HG03565 (cell line): Measurements from ENCODE around the gene RELCH.

Source experiments
- ATAC-seq: cut with Tn5 transposase; IDR thresholded peaks from one replicate; pipeline ENCODE4 v1.9.1; 2021; ENCODE audit warnings: mild to moderate bottlenecking, moderate library complexity; ENCODE audit not compliant: unreplicated experiment

The RELCH gene

DNA sequence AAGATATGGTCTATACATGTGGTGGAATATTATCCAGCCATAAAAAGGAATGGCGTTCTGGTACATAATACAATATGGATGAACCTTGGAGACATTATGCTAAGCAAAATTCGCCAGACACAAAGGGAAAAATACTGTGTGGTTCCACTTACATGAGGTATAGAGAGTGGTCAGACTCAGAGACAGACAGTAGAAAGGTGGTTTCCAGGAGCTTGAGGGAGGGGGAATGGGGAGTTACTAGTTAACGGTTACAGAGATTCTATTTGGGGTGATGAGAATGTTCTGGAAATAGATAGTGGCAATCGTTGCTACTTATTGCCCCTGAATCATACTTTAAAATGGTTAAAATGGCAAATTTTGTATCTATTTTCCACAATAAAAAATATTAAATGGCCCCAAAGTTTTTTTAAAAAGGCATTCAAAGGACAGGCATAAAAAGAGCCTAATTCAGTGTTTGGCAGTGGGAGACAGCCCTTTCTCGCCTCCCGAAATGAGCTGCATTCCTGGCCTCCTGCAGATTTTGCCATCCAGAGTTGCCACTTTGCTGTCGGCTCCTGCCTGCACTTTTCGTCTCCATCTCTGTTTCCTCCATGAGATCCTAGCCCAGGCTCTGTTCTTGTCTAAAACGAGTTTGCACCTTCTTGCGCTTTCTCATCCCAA is 151.5 kb downstream of the RELCH start:
- ATAC-seq = no peak

DNA sequence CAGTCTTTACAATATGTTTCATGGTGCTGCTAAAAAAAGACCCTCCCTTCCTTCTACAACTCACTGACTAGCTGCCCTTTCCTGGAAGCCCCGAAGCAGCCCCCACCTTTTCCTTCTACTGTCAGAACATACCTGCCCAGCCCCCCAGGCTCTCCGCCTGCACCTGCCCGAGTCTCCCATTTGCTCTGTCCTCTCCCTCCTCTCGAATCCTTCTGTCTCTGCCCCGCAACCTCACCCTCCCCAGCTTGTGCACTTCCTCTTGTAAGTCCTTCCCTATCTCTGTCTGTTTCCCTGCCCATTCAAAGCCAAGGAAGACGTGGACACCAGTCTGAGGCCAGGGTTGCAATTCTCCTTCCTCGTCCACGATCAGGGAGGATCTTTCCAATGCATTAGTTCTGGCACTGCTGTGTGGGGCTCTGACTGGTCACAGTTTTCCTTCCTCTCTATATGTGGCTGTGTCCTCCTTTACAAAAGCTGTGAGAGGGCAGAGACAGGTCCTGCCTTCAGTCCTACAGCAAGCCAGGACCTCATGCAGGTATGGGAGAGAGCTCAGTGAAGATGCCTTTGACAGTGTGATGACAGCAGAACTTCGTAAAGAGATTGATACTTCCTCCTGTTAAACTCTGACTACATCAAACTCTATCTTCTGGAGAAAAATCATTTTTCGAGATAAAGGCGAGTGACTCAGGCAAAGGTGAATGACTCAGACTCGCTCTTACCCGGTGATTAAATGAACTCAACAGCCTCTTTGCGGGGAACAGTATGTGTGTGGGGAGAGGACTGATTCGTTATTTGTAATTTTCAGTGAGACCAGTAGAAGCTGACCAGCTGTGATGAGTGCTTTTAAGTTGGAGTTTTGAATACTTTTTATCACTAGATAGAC is 152.3 kb downstream of the RELCH start:
- ATAC-seq = no peak

DNA sequence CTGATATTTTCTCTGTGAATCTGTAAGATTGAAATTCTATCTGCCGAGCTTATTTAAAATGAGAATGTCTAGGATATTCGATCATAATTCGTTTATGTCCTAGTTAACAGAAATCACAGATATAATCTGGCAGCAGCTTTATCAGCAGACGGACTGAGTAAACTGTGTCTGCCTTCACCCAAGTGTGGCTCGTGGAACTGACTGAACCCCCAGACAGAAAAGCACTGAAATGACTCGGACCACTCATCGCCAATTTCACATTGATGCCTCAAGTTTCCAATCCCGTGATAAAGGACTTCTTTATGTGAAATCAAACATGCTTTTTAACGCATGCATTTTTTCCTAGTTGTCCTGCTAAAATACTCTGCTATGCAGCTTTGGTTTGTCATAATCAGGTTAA is 153.9 kb downstream of the RELCH start:
- ATAC-seq = no peak

DNA sequence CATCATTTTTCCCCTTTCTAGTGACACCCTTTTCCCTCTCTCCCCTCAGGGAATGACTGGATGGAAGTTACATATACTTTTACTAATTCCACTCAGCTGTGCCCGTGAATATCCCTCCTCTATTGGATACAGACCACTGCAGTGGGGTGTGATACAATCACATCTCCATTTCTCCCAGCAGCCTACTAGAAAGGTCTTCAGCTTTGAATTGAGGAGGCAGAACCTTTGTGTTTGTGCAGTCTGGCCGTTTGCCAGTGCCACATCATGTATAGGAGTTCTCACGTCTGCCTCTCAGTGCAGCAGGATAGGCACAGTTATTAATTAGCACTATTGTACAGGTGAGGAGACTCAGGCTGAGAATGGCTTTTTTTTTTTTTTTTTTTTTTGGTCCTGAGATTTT is 154.4 kb downstream of the RELCH start:
- ATAC-seq = no peak

DNA sequence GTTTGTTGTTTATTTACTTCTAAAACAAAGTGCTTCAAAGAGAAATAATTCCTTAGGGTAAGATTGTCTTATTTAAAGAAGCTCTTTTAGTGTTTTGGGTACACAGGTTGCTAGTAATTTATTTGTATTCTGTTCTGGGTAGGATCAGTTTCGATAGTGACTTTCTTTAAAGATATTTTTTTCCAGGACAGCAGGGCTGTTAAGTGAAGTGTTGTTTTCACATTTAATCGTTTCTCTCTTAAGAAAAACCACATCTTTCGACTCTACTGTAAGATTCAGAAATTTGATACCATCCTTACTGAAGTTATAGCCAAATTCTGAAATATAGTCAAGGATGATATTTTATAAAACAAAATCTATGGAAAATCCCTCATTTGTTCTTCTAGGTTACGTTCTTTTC is 155.8 kb downstream of the RELCH start:
- ATAC-seq = no peak

DNA sequence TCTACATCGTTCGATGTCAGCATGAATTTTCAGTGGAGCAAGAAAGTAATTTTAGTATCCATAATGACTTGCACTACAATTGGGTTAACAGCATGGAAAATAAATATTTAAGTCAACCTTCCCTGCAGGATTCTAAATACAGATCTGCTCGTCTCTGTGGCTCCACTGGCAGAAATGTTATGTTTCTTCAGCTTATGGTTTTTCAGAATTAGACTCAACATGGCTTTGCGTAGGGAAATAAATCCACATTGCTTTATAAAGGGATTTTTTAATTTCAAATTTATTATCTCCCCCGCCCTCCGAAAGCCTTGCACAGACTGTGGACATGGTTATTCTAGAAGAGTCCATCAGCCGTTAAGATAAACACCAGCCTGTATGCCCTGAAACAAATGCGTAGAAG is 156.3 kb downstream of the RELCH start:
- no peak for ATAC-seq

DNA sequence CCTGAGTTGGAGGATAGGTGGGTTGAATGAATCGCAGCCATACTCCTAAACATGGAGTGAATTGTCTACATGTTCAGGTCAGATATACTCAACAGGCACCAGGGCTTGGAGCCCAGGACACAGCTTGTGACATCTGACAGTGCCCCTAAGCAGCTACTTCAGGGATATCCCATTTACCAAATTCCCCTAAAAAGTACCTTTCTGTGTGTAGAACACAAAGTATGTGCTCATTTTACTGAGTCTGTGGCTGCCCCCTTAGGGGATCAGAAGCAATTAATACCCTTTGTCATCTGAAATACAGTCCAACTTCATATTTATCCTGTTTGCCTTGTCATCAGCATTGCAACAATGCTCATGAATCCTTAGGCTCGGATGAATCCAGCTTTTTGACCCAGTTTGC is 158.9 kb downstream of the RELCH start:
- no peak for ATAC-seq

DNA sequence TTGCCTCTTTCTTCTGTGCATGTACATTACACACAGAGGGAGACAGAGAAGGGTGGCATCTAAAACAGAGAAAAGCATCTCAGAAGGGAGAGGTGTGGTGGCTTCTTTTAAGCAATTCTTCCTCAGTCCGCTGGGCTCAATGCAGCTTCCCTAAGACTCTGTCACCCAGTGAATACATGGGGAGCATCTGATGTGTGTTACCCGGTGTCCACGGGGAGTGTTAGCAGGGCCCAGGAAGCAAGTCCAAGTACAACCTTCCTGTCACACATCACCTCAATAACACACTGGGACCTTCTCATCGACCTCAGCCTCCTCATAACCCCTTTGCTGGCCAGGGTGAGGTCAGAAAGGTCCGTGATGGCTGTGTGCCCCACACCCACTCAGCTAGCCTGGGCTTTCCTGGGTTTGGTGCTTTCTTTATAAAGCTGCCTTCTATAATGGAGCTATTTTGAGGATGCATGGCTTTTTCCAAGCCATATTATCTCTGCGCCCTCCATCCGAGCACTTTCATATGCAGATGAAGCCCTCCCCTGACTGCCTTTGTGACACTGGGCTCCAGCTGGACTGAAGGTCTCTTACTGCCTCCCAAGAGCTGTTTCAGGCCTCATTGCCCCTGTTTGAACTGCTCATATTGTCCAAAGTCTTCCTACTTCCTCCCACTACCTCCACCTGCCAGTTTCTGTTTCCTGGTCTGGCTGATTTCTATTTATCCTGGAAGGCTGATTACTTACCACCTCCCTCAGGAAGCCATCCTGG is 159.5 kb downstream of the RELCH start:
- ATAC-seq = no peak

DNA sequence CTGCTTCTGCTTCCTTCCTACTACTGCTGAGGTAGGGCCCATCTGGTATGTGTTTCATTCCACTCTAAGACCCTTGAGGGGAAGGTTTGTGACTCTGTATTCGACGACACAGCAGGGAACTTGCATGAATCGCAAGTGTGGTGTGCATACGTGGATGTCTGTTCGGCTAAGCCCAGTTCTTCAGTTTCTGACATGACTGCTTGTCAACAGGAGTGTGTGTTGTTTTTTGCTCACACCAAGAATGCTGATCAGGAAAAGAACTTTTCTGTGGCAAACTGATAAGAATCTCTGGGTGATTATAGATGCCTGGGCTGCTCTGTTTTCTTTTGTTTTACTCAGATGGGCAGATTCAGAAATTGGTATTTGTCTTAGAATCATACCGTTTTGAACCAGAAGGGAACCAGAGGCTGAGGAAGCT is 160.0 kb downstream of the RELCH start:
- ATAC-seq = no peak

DNA sequence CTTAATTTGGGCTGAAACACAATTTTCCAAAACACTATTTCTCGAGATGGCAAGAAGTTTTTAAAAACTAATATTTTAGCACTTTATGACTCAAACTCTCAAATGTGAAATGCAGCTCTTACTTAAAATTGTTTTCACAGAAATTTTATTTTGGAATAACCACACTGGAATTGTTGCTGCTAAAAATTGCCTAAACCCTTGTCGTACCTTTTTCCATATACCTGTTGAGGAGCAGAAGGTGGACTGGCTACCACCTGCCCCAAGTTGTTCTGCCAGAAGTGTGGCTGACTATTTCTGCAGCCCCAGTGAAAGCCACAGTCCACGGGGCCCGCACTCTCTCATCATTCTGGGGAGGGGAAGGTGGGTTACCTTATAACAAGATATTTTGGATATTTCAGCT is 161.4 kb downstream of the RELCH start:
- no peak for ATAC-seq

DNA sequence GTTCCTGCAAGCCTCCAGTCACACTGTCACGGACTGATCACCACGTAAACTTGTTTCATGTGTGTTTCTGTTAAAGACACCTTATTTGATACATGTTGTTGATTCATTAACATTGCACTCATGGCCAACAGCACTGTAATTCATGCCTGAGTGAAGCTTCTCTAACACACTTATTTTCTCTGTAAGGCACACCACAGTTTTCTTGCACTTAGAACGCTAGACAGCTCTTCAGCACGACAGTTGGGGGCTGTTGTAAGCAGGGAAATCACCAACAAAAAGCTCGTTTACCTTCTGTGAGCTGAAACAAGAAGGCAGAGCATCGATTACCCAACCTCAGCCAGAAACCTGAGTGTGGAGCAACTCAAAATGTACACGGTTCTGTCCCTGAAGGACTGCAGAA is 166.1 kb downstream of the RELCH start:
- ATAC-seq = no peak

DNA sequence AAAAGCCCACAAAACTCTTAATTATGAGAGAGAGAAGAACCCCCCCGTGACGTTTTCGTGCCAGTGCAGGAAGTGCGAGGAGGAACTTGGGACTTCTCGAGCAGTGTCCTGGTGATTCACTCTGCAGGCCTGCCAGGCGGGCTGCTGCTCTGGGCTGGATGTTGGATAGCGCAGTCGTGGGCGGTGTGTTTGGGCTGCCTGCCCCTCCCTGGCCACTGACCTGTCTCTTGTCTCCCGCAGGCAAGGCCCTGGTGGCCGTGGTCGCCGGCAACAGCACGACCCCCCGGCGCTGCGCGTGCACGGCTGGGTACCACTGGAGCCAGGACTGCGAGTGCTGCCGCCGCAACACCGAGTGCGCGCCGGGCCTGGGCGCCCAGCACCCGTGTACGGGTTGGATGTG is 167.1 kb downstream of the RELCH start:
- no peak for ATAC-seq

DNA sequence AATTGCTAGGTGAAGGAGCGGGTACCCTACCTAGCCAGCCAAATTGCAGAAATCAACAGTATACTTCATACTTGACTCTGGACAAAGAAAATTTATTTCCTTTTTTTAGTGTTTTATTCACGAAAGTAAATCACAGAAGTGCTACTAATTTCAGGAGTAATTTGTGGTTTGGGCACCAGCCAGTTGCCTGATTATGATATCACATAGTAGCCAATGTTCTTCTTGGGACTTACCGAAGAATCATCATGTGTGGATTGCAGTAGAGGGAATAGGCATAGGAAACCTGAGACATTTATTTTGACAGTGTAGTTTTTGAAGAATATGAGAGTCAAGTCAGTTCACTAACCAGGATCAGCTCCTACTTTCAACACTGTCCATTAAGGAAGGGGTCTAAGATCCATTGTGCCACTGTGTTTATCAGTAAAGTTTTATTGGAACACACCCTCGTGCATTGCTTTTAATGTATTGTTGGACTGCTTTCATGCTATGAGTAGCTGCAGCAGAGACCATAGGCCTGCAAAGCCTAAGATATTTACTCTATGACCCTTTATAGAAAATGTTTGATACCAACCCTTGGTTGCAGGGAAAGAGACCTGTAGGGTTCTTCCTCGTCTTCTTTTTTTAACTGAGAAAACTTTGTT is 170.1 kb downstream of the RELCH start:
- no peak for ATAC-seq
